SKM-1 treated with dmso at 0.1 percent for 144 hours (cell line): ENCODE results near the gene JAM2.

Experiments
- DNase-seq: peaks from one replicate; lab custom pipeline; 2025; ENCODE audit not compliant: unreplicated experiment; lab: John Stamatoyannopoulos, UW

JAM2 gene

DNA sequence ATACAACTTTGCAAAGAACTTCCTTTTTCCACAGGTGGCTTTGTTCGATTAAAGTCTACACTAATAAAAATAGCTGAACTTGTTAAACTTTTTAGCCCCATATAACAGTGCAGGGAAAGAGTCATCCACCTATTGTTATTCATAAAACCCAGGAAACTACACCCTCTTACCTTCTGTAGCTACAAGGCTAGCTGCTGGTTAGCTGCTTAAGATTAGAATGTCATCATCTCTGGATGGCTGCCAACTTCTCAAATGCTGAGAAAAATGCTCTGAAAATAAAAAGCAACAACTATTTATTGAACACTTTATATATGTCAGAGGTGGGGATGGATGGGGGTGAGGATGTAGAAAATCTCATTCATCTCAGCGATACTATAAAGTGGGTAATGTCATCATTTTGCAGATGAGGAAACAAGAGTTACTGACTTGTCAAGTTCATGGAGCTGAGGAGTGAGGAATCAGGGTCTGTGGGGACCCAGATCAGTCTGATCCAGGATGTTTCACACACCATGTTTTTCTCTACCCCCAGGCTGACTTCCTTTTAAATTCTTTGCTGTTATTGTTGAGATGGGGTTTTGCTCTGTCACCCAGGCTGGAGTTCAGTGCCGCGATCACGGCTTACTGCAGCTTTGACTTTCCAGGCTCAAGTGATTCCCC, 78.6 kb downstream of the JAM2 start:
- DNase-seq = no peak

DNA sequence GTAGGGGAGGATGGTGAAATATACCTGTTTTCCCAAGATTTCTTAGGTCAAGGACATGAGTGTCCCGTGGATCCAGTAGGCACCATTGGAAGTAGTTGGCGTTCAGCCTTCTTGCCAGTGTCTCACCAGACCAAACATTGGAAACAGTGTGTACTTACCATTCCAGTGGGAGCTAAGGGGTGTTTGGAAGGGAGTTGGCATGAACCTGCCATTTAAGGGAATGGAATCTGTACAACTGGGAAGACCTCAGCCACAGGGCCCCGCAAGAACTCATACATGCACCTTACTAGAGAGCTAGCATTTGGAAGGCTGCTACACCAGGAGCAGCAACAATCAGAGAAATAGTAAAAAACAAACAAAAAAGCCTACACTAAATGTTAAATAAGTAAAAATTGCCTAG, 82.9 kb downstream of the JAM2 start:
- no peak for DNase-seq

GRCh38 chr21:25722631-25723030, 83.6 kb downstream of the JAM2 start:
- DNase-seq = peak; percentile 78

DNA sequence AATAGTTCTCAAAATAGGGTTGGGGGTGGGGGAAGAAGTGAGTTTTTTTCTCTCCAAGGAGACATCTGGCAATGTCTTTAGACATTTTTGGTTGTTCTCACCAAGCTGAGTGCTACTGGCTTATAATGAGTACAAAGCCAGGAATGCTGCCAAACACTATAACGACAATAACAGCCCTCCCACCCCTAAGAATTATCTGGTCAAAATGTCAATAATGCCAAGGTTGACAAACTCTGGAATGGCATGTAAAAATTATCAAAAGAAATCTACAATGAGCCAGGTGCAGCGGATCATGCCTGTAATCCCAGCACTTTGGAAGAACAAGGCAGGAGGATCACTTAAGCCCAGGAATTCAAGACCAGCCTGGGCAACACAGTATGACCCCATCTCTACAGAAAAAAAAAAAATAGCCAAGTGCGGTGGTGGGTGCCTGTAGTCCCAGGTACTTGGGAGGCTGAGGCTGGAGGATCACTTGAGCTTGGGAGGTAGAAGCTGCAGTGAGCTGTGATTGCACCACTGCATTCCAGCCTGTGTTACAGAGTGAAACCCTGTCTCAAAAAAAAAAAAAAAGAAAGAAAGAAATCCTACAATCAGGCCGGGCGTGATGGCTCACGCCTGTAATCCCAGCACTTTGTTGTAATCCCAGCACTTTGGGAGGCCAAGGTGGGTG, 93.2 kb downstream of the JAM2 start:
- no peak for DNase-seq

- DNase-seq = no peak
These were observed 95.0 kb downstream of the JAM2 start for GRCh38 chr21:25733859-25734653.

- DNase-seq = no peak
These were observed 95.5 kb downstream of the JAM2 start for GRCh38 chr21:25734654-25734903.

DNA sequence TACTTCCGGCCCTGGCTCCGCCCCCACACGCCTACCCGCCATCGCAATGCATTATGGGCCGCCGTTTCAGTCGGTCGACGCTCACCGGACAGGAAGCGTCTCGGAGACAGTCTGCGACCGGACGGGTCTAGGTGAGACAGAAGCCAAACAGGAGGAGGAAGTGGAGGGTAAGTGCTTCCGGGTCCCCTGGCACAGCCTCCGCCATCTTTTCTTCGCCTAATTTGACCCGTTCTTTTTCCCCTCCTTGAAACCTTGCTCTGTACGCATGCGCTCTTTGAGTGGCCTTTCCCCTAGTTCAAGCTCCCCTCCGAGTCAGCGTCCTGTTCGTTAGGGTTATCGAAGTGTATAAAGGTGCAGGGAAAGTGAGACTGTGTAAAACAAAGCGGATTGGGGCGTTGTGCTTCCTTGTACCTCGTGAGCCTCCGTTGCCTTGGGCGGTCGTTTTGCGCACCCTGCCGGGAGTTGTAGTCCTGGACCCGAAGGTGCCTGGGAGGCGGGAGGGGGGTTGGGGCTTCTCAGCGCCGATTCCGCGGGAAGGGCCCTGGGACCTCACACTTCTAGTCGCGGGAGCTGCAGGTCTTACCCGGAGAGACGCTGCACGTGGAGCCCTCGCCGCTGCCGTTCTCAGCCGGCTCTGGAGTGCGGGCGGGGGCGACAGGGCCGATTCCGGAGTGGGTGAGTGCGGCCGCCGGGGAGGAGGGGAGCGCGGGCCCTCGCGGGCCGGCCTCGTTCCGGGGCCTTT, 96.0 kb downstream of the JAM2 start, which contains the start of the genes ATP5PF and GABPA:
ATP5PF (minus strand) TSS at position 1 of the 742 bp plus-strand sequence. CDS start 5,110 bp downstream, outside the sequence.
GABPA (plus strand) TSS at position 69 of the 742 bp plus-strand sequence. CDS start 6,627 bp downstream, outside the sequence.
- peak; percentile 98 for DNase-seq

GRCh38 chr21:25735646-25736597, 96.9 kb downstream of the JAM2 start:
- DNase-seq = peak; percentile 66

DNA sequence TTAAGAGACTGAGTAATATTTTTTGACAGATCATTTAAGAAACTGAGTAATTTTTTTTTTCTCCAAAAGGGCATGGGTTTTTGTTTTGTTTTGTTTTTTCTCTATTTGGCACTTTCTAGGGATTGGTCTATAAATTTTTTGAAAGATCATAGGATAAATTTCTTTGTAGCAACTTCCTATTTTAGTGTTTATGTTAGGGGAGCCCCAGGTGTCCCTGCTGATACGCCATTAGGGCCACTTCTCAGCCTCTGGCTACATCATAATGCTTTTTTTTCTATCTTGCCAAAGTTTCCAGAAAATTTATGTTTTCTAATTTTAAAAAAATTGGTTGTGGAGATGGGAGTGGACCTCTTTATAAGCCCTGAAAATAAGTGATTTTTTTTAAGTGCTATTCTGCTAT, 98.4 kb downstream of the JAM2 start:
- DNase-seq = no peak

DNA sequence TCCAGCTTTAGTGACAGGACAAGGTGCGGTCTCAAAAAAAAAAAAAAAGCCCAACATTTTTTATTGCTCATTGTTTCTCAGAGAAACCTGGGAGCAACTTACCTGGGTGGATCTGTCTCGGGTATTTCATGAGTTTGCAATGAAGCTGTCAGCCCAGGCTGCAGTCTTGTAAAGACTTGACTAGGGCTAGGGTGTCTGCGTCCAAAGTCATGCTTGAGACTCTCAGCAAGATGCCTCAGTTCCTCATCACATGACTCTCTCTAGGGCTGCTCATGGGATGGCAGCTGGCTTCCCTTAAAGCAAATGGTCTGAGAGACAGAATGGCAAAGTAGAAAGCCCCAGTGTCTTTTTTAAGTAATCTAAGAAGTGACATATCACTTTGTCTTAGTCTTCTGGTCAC, 103.8 kb downstream of the JAM2 start:
- DNase-seq = no peak

DNA sequence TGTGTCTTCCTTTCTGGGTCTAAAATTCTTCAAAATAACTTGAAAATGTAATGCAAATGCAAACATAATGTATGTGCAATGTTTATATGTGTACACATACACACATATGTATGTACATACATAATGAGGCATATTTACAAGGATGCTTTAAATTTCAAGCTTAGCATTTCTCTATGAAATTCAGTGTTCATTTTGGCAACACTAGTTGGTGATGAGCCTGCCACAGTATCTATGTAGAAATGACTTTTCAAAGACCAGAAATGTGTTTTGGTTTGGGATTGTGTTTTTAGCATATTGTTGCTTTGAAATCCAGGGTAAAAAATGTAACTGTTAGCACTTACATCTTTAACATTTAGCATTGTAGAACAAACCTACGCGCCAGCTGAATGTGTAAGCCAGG, 105.8 kb downstream of the JAM2 start:
- no peak for DNase-seq

- no peak for DNase-seq
These were observed 111.0 kb downstream of the JAM2 start for GRCh38 chr21:25750085-25750484.

- DNase-seq = no peak
These were observed 113.4 kb downstream of the JAM2 start for GRCh38 chr21:25752416-25752815.

- no peak for DNase-seq
These were observed 117.3 kb downstream of the JAM2 start for GRCh38 chr21:25756190-25756932.

- DNase-seq = no peak
These were observed 118.5 kb downstream of the JAM2 start for GRCh38 chr21:25757531-25757930.

DNA sequence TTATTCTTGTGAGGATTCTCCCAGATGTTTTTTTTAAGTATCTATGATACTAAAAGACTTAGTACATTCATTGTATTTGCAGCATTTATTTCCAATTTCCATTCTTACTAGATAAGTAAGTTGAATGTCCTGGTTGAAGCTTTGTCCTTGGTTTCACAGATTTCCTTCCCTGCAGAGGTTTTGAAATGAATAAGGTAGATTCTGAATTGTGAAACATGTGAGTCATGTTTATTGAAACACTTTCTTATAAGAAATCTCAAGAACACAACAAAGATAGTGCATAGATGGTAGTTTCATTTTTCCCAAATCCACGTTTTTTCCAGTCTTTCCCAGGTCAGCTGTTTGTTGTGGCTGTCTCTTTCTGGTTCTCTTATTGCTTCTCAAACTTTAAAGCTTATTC, 120.5 kb downstream of the JAM2 start:
- DNase-seq = no peak

- no peak for DNase-seq
These were observed 121.0 kb downstream of the JAM2 start for GRCh38 chr21:25760061-25760460.

DNA sequence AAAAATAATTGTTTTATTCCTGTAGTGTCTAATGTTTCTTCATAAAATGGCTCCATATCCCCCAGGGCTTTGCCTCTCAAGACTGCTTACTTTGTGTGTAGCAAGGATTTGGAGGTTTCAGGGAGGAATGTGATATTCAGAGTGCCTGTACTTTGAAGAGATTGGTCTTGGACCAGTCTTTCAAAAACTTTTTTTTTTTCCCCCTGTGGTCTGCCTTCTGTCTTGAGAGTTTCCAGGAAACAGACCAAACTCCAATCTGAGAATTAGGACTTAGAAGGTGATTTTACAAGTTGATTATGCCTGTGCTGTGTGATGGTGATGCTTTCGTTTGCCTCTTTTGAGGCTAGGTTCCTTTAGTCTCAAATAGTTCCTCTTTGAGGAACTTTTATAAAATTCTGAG, 121.6 kb downstream of the JAM2 start:
- DNase-seq = no peak

DNA sequence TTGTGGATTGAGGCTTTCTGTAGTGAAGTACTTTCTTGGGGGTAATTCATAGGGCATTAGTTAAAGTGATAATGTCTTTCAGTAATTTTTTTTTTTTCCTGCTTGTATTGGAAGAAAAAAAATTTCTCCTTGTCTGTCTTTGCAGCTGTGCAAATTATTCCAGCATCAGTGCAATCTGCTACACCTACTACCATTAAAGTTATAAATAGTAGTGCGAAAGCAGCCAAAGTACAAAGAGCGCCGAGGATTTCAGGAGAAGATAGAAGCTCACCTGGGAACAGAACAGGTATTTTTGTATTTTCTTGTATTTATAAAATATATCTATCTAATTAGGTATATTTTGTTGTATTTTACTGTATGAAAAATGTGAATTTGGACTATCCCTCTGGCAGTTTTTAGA, 125.0 kb downstream of the JAM2 start:
- DNase-seq = no peak
